GM10248 (cell line): ENCODE data around the gene SSBP2.

Experiments
- CTCF ChIA-PET: fragments of 300-600 bp; sonication (Branson Sonifier 250); formaldehyde crosslinking; extraction: SDS; loops from one replicate; lab custom pipeline; 2021; ENCODE audit warnings: antibody characterized with exemption; lab: Yijun Ruan, JAX
- POLR2A ChIA-PET: fragments of 350-650 bp; sonication (Branson Sonifier 250); formaldehyde crosslinking; extraction: SDS; loops from one replicate; lab custom pipeline; 2020; ENCODE audit warnings: antibody characterized with exemption; lab: Yijun Ruan, JAX
- DNase-seq: peaks from one replicate; pipeline ENCODE4 v3.0.0; 2012; ENCODE audit errors: extremely low spot score
- CTCF ChIP-seq: IDR thresholded peaks from 2 replicates; pipeline ENCODE4 v1.5.1; 2012; ENCODE audit warnings: mild to moderate bottlenecking, low read depth; ENCODE audit errors: extremely low read depth, missing control alignments, control extremely low read depth

SSBP2 gene

GRCh38 chr5:81752644-81752963 lies 1.7 kb upstream of the SSBP2 start:
- CTCF ChIA-PET: interaction anchor here (1.7 kb wide), 1 partner anchor 10 kb away, joined by 5 read pairs; no protein-coding TSS in a partner anchor
- TF ChIP-seq CTCF: no peak
- POLR2A ChIA-PET: no interaction called here
- DNase-seq: no peak

- no peak for DNase-seq
- ChIA-PET POLR2A (interaction anchor here (0.6 kb wide), 1 partner anchor 276 kb away, joined by 4 read pairs; no protein-coding TSS in a partner anchor), CTCF (interaction anchor here (0.7 to 1.7 kb wide), 3 partner anchors 10 to 100 kb away, joined by 3 to 5 read pairs (median 3); no protein-coding TSS in a partner anchor)
- no peak for TF ChIP-seq CTCF
Measured at GRCh38 chr5:81751836-81752643, 1.1 kb upstream of the SSBP2 start.

- ChIA-PET CTCF (interaction anchor here (0.8 to 1.4 kb wide), 2 partner anchors 13 to 325 kb away, joined by 4 read pairs; no protein-coding TSS in a partner anchor), POLR2A (interaction anchor here (0.6 to 1.0 kb wide), 4 partner anchors 10 to 511 kb away, joined by 3 to 9 read pairs (median 4); no protein-coding TSS in a partner anchor)
- TF ChIP-seq CTCF: no peak
- DNase-seq: peak; percentile 36
Measured at GRCh38 chr5:81750308-81751008, 439 bp downstream of the SSBP2 start.

GRCh38 chr5:81749561-81750307 lies 1.2 kb downstream of the SSBP2 start:
- peak; percentile 74 for DNase-seq
- ChIA-PET POLR2A (interaction anchor here (0.6 to 0.7 kb wide), 2 partner anchors 87 to 512 kb away, joined by 3 to 4 read pairs; no protein-coding TSS in a partner anchor), CTCF (interaction anchor here (0.8 to 1.4 kb wide), 2 partner anchors 14 to 324 kb away, joined by 4 read pairs; no protein-coding TSS in a partner anchor)
- no peak for TF ChIP-seq CTCF

GRCh38 chr5:81749192-81749560 lies 1.7 kb downstream of the SSBP2 start:
- POLR2A ChIA-PET: interaction anchor here (0.7 kb wide), 1 partner anchor 86 kb away, joined by 3 read pairs; no protein-coding TSS in a partner anchor
- CTCF ChIA-PET: no interaction called here
- TF ChIP-seq CTCF: no peak
- no peak for DNase-seq

GRCh38 chr5:81748556-81748955 lies 2.3 kb downstream of the SSBP2 start:
- POLR2A ChIA-PET: no interaction called here
- TF ChIP-seq CTCF: no peak
- no peak for DNase-seq
- CTCF ChIA-PET: no interaction called here
